CD14-positive monocyte (primary cell): ENCODE measurements around the gene CCDC38. TPM values are rescaled to one million over a fixed set of nuclear protein-coding genes. Genes with fewer than 3 reads are reported as not detected.

Experiments
- DNase-seq, 3 donors: peaks; one replicate each; pipeline ENCODE4 v3.0.0-alpha.2; 2011 to 2022
- H2AFZ ChIP-seq: 2 replicates; pipeline ENCODE4 v1.6.0; 2012; ENCODE audit warnings: mild to moderate bottlenecking, low read depth, low read length, inconsistent platforms; ENCODE audit not compliant: insufficient read depth, poor library complexity, severe bottlenecking
- H3K27ac ChIP-seq, 2 donors: 1 replicate in 1 of 2; 2 replicates in 1 of 2; pipeline ENCODE4 v1.5.1; 2012 to 2013; ENCODE audit warnings: low read length in 2 of 2, control low read depth in 1 of 2, inconsistent platforms in 1 of 2, low read depth in 1 of 2, mild to moderate bottlenecking in 1 of 2
- H3K27me3 ChIP-seq, 2 donors: one replicate each; pipeline versions ENCODE4 v1.6.0 to v1.6.1; 2011 to 2013; ENCODE audit warnings: low read length in 2 of 2; ENCODE audit not compliant: control insufficient read depth in 2 of 2, insufficient read depth in 2 of 2
- H3K36me3 ChIP-seq, 2 donors: replicated peaks in 1 of 2; 1 replicate in 1 of 2; 2 replicates in 1 of 2; pipeline versions ENCODE4 v1.5.1 to v1.6.1; 2012 to 2013; ENCODE audit warnings: low read length in 2 of 2, control low read depth in 1 of 2, inconsistent platforms in 1 of 2, mild to moderate bottlenecking in 1 of 2; ENCODE audit not compliant: insufficient read depth in 2 of 2, control insufficient read depth in 1 of 2
- H3K4me1 ChIP-seq, 2 donors: 1 replicate in 1 of 2; 2 replicates in 1 of 2; pipeline versions ENCODE4 v1.5.1 to v1.6.1; 2012 to 2013; ENCODE audit warnings: low read length in 2 of 2, control low read depth in 1 of 2, inconsistent platforms in 1 of 2, mild to moderate bottlenecking in 1 of 2, moderate library complexity in 1 of 2; ENCODE audit not compliant: insufficient read depth in 2 of 2, control insufficient read depth in 1 of 2
- H3K4me2 ChIP-seq: replicated peaks from 2 replicates; pipeline ENCODE3; 2012; ENCODE audit warnings: low read length, moderate library complexity, mild to moderate bottlenecking; ENCODE audit not compliant: poor library complexity, severe bottlenecking; ENCODE audit errors: extremely low read depth
- H3K4me3 ChIP-seq, 3 experiments: fragments of 200-600 bp in 1 of 3; sonication (generic) in 1 of 3; replicated peaks in 1 of 3; 1 replicate in 2 of 3; 2 replicates in 1 of 3; pipeline ENCODE4 v1.5.1; 2011 to 2013; ENCODE audit warnings: low read length in 3 of 3, mild to moderate bottlenecking in 3 of 3, control low read depth in 2 of 3, low read depth in 2 of 3, inconsistent platforms in 1 of 3, moderate library complexity in 1 of 3
- H3K79me2 ChIP-seq: 2 replicates; pipeline ENCODE4 v1.6.0; 2012; ENCODE audit warnings: mild to moderate bottlenecking, control low read depth, inconsistent platforms, low read length, moderate library complexity; ENCODE audit not compliant: insufficient read depth
- H3K9ac ChIP-seq: 2 replicates; pipeline ENCODE4 v1.6.0; 2017; ENCODE audit warnings: low read length, mild to moderate bottlenecking; ENCODE audit not compliant: insufficient read depth, poor library complexity, severe bottlenecking
- H3K9me3 ChIP-seq, 2 donors: replicated peaks in 1 of 2; 1 replicate in 1 of 2; 2 replicates in 1 of 2; pipeline versions ENCODE4 v1.5.1 to v1.6.1; 2012 to 2013; ENCODE audit warnings: low read length in 2 of 2, control low read depth in 1 of 2; ENCODE audit not compliant: control insufficient read depth in 1 of 2, insufficient read depth in 1 of 2
- H4K20me1 ChIP-seq: 2 replicates; pipeline ENCODE4 v1.6.0; 2012; ENCODE audit warnings: mild to moderate bottlenecking, low read length, control low read depth, moderate library complexity; ENCODE audit not compliant: insufficient read depth
- H3K27ac Mint-ChIP-seq, 7 donors: one replicate each; pipeline ENCODE4 v1.8.0; 2020; ENCODE audit warnings: mild to moderate bottlenecking in 7 of 7, mixed read lengths in 7 of 7, moderate library complexity in 6 of 7, inconsistent platforms in 2 of 7
- H3K27me3 Mint-ChIP-seq, 3 donors: one replicate each; pipeline ENCODE4 v1.8.0; 2021 to 2022; ENCODE audit warnings: low read depth in 3 of 3, mild to moderate bottlenecking in 3 of 3, mixed read lengths in 3 of 3, moderate library complexity in 3 of 3, inconsistent platforms in 1 of 3
- H3K36me3 Mint-ChIP-seq, 2 donors: one replicate each; pipeline ENCODE4 v1.8.0; 2020; ENCODE audit warnings: mixed read lengths in 2 of 2, inconsistent platforms in 1 of 2, mild to moderate bottlenecking in 1 of 2
- H3K4me1 Mint-ChIP-seq: one replicate; pipeline ENCODE4 v1.8.0; 2020; ENCODE audit warnings: mild to moderate bottlenecking, mixed read lengths
- H3K4me3 Mint-ChIP-seq, 2 donors: one replicate each; pipeline ENCODE4 v1.8.0; 2020; ENCODE audit warnings: mild to moderate bottlenecking in 2 of 2, mixed read lengths in 2 of 2, moderate library complexity in 1 of 2
- H3K9me3 Mint-ChIP-seq, 7 donors: one replicate each; pipeline ENCODE4 v1.8.0; 2020 to 2022; ENCODE audit warnings: mixed read lengths in 7 of 7, mild to moderate bottlenecking in 6 of 7, moderate library complexity in 6 of 7, inconsistent platforms in 2 of 7
- CTCF ChIP-seq: fragments of 200-600 bp; IDR thresholded peaks from one replicate; pipeline ENCODE4 v1.8.0; 2022; ENCODE audit warnings: antibody characterized with exemption, mild to moderate bottlenecking
- WGBS: methylation state at CpG from one replicate; pipeline ENCODE4 v1.1.5; 2013; ENCODE audit warnings: missing lambda C conversion rate; ENCODE audit not compliant: insufficient coverage; 5-methylcytosine and 5-hydroxymethylcytosine counted together
- intact Hi-C, 2 donors: fragments of 100-400 bp; cut with micrococcal nuclease; formaldehyde crosslinking; loops; one replicate each; pipeline versions ENCODE4 v1.15.0 to v1.15.1; 2023
- polyA plus RNA-seq, 3 donors: library from polyadenylated mRNA; depleted of rRNA in 1 of 3; unstranded in 2 of 3; stranded (reverse) in 1 of 3; fragments of 300-500 nt in 2 of 3; fragments of >200 nt in 1 of 3; fragmentation: Illumina TruSeq in 2 of 3; gene quantifications; 1 replicate in 2 of 3; 2 replicates in 1 of 3; pipeline ENCODE4 v1.2.3, GENCODE V29; 2012 to 2021

Gene CCDC38
- polyA plus RNA-seq, 3 donors, result not detected

DNA sequence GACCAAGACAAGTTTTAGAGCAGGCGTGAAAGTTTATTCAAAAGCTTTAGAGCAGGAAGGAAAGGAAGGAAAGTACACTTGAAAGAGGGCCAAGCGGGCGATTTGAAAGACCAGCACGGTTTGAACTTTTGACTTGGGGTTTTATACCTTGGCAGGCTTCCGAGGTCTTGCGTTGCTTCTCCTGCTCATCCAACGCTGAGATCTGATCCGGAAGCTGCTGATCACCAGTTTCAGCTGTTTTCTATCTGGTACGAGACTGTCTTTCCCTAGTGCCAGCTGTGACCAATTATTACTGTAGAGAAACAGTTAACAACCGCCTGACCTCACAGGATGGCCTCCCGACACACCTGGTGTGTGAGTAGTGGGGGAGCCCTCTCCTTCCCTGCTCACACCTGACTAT is 104.3 kb downstream of the CCDC38 start:
- H4K20me1 ChIP-seq, result no peaks in the 10 kb centered on the region
- no peaks in the 10 kb centered on the region for H3K79me2 ChIP-seq
- no peaks in the 10 kb centered on the region for H3K4me1 ChIP-seq
- H3K4me2 ChIP-seq, result no peak overlapping the region
- TF ChIP-seq CTCF, result no peak
- peaks cover 0 to 9% of the 10 kb centered on the region in 2 donors for H3K27me3 ChIP-seq
- Mint-ChIP-seq H3K36me3 (no peaks in the 10 kb centered on the region), H3K4me1 (peaks cover 2% of the 10 kb centered on the region), H3K27me3 (peaks cover 12 to 37% (median 13%) of the 10 kb centered on the region in 3 donors), H3K4me3 (no peak overlapping the region), H3K9me3 (no peaks in the 10 kb centered on the region), H3K27ac (peak overlapping the region in 2 of 7 donors; percentile 19 to 44)
- no peak overlapping the region for H3K9ac ChIP-seq
- H3K9me3 ChIP-seq, result no peaks in the 10 kb centered on the region
- WGBS, result 10% methylated on average over 9 of the region's 11 CpGs
- intact Hi-C loops, result no loop called here
- H3K27ac ChIP-seq, result no peak overlapping the region
- no peaks in the 10 kb centered on the region for H3K36me3 ChIP-seq
- no peak overlapping the region for H3K4me3 ChIP-seq
- no peak for DNase-seq
- H2AFZ ChIP-seq, result no peak overlapping the region

- Histone ChIP-seq H2AFZ (no peak overlapping the region), H3K4me3 (no peak overlapping the region), H3K9me3 (no peaks in the 10 kb centered on the region), H4K20me1 (no peaks in the 10 kb centered on the region), H3K9ac (no peak overlapping the region), H3K4me1 (no peaks in the 10 kb centered on the region), H3K27me3 (peaks cover 0 to 9% of the 10 kb centered on the region in 2 donors), H3K36me3 (no peaks in the 10 kb centered on the region), H3K79me2 (no peaks in the 10 kb centered on the region), H3K4me2 (no peak overlapping the region), H3K27ac (no peak overlapping the region)
- intact Hi-C loops, result no loop called here
- DNase-seq, result no peak
- Mint-ChIP-seq H3K27ac (peak overlapping the region in 1 of 7 donors; percentile 57), H3K4me3 (peak overlapping the region in 1 of 2 donors; percentile 14), H3K27me3 (peaks cover 11 to 32% (median 12%) of the 10 kb centered on the region in 3 donors), H3K36me3 (no peaks in the 10 kb centered on the region), H3K9me3 (peaks cover 0 to 2% (median 0%) of the 10 kb centered on the region in 7 donors), H3K4me1 (peaks cover 2% of the 10 kb centered on the region)
- no peak for TF ChIP-seq CTCF
- 80% methylated on average over 6 of the region's 10 CpGs for WGBS
Observed at GRCh38 chr12:95837240-95838038, 105.0 kb downstream of the CCDC38 start.
